GM21423 (cell line): ENCODE measurements around the gene PLCG1.

ENCODE experiments used
- ATAC-seq: cut with Tn5 transposase; IDR thresholded peaks from one replicate; pipeline ENCODE4 v1.9.1; 2021; ENCODE audit warnings: mild to moderate bottlenecking, moderate library complexity; ENCODE audit not compliant: unreplicated experiment

PLCG1 gene

DNA sequence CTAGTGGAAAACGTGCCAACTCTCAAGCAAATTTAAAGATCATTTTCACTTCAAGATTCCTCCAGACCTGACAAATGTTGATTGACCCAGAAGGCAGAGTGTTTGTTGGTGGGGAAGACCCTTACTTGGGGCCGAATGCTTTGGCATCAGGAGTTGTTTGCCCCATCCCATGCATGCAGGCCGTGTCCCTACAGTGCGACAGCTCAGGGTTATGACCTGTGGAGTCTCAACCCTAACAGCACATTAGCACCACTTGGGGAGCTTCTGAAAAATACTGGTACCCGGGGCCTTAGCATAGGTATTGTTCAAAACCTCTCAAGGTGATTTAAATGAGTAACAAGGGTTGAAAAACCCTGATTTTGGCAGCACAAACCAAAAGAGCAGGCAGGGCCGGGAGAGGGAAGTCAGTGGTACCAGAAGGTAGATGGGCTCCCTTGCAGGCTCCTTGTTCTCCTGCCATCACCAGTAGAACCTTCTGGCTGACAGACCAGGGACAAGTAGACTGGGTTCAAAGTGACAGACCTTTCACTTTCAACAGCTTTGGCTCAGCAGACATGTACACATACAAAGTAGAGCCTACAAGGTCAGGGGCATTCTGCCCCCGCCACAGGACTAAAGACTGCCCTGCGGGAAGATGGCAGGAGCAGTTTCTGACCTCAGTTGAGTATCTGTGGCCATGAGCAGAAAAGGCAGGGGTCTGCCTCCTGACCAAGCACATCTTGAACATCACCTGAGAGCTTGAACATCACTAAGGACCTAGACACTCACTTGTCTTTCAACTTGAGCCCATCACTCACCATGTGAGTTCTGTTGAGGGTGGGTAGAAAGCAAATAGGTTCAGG is 39.6 kb downstream of the PLCG1 start:
- ATAC-seq = no peak

DNA sequence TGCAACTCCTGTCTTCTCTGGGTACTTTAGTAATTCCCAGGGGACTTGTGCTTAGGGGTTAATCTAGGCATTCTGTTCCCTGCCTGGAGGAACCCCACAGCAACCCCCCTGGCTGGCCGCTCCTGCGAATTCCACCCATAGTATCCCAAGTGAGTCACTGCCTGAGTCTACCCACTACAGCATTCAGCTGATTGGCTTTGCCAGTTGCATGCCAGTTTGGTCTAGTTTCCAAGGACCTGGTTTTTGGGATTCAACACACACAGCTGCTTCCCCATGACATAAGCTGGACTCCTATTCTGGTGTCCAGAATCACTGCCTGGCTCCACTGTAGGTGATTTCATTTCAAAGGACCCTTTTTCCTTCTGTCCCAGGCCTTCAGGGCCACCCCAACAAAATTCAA is 40.3 kb downstream of the PLCG1 start:
- no peak for ATAC-seq

DNA sequence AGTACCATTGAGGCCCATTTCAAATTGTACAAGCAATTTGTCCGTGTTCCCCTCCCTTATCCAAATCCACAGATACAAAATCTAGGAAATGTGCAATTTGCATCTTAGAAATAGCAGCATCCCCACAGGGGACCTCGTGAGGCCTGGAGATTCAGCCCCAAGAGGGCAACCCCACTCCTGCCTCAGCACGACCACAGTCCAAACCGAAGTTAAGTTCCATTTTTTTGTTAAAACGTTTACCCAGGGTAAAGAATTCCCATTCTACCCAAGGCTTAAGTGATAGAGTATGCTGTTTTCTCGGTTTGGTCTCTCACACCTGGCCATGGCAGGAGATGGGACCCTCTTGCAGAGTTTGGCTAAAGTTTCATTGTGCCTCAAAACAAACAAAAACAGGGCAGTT is 41.2 kb downstream of the PLCG1 start:
- ATAC-seq = no peak

DNA sequence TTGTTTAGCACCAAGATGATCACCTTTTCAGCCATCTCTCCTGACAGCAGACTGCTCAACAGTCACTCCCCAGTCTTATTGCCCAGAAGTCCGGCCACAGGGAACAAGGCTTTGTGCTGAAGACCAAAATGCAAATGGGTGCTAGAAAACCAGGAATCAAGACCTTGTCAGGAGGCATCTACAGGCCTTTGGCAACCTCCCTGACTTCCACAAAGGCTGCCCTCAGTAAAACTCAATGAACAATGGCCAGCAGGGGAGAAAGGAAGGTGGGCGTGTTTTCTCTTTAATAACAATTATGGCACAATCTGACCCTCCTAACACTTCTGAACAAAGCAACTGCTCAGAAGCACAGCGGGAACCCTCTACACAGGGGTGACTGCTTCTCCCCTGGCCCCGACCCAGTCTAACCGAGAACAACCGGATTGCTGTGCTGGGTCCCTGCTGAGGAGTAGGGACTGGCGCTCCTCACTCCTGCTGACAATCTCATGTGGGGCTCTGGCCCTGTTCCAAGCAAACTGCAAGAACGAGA is 41.6 kb downstream of the PLCG1 start:
- ATAC-seq = no peak

DNA sequence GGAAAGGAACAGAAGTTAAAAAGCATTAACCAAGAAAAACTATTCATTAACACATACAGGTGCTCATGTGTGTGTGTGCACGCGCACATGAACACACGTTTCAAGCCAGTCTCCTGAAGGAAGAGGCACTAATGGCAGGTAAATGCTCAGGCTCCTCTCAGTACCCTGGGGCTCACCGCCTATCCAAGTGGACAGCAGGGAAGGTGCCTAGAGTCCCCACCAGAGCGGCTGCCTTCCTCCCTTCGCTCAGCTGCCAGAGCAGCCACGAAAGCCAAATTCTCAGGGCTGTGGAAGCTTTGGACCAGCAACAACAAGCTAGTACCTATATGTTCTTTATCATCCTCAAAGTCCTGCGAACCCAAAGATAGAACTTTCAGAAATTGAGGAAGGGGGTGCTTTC is 42.6 kb downstream of the PLCG1 start:
- ATAC-seq = no peak

DNA sequence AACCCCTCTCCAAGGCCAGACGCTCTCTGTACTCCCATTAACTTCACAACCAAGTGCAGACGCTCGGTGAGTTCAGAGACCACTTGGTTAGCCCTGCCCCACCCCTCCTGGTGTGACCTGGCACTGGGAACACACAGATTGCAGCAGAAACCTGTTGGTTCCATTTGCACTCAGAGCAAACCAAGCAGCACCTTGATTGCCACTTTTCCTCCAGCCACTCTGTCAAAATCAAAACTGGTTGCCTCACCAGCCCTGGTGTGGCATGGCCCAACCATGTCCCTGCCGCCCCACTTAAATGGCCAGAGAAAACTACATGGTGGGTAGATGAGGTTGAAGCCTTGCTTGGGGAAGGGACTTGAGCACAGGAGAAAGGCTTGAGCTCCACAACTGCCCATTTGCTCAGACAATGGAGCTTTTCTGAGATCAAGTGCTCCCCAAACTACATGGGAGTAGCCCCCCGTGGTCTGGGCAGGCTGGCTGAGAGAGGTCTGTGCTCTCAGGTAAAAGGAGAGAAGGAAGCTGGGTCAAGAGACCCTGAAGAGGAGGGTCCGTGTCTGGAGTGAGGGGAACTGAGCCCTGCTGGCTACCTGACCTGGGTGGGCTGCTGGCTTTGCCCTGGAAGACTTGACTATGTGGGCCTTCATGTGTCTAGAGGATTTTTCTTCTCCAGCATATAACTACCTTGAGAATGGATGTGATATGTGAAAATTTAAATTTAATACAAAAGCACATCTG is 43.4 kb downstream of the PLCG1 start:
- ATAC-seq = no peak

DNA sequence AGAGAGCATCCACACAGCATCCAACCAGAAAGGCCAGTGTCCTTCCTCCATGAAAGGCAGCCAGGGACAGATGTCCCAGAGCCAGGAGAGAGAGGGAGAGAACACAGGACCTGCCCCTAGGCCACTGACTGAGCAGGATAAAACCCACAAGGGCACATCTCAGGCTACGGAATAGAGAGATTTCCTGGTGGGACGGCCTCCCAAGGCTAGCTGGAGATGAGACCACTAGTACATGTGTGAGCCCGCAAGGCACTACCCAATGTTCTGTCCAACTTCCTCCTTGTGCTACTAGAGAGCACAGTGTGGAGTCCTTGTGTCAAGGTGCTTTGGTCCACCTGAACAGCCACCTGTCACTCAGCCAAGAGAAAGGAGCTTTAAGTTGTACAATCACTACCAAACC is 44.2 kb downstream of the PLCG1 start:
- no peak for ATAC-seq

DNA sequence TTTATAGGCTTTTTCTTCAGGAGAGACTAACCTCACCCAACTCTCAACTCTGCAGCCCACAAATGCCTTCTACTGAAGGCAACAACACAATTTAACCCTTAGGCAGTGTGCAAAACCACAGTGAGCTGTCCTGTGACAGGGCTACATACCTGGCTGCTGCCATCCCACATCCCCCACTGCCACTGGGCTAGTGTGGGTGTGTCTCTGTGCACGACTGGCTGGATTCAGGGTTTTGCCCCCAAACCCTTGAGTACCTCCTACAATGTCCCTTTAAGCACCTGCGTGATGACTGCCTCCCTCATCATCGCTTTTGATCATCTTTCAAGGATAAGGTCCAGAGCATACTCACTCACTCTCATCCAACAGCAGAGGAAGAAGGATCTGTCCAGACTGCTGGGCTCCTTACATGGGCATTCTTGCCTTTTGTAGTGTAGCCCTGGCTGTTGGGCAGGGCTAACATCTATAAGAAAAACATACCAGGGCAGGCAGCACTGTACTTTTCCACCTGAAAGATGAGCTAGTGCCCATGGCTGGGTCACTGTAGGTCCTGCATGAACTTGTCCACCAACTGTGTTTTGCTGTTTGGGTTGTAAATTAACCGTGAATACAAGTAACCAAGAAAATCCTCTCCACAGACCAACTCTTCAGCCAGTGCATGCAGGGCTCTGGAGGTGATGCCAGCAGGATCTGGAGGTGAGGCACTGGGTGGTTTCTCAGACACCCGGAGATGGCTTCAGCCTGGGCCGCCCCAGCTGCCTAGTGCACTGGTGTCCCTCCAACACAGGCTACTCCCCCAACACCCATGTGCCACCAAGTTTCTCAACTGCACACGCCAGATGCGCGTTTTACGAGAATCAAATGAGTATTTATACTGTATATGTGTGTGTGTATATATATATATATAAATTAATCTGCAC is 45.2 kb downstream of the PLCG1 start:
- no peak for ATAC-seq

DNA sequence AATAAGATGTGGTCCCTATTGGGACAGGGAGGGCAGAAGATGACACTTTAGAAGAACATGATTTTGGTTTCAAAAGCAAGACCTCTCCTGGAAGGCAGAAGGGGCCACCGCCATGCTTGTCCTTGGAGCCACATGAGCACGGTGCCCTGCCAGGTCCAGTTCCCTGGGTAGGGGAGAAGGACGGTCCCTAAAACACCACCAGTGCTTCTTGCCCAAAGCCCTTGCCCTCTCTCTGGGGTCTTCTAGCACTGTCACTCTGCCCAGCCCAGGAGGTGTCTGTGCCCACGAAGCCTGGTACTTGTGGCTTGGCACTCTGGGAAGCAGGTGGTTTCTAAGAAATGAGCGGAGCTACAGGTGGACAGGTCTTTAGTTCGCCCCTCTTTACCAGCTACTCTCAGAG is 46.0 kb downstream of the PLCG1 start:
- no peak for ATAC-seq

DNA sequence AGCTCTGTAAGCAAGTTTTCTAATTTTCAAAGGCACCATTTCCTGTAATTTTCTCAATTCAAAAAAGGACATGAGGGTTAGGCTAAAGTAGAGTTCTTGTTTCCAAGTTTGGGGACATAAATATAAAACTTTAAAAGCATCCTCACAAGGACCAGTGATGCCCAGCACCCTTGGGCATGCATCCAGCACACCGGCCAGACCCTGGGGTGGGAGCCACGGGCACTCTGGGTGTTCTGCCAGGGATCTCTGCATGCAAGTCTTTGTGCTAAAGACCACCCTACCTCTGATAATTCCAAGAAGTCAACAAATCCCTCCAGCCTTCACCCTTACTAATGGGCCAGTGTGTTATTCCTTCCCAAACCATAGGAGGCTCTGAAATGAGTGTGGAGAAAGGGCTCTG is 46.5 kb downstream of the PLCG1 start:
- ATAC-seq = no peak

DNA sequence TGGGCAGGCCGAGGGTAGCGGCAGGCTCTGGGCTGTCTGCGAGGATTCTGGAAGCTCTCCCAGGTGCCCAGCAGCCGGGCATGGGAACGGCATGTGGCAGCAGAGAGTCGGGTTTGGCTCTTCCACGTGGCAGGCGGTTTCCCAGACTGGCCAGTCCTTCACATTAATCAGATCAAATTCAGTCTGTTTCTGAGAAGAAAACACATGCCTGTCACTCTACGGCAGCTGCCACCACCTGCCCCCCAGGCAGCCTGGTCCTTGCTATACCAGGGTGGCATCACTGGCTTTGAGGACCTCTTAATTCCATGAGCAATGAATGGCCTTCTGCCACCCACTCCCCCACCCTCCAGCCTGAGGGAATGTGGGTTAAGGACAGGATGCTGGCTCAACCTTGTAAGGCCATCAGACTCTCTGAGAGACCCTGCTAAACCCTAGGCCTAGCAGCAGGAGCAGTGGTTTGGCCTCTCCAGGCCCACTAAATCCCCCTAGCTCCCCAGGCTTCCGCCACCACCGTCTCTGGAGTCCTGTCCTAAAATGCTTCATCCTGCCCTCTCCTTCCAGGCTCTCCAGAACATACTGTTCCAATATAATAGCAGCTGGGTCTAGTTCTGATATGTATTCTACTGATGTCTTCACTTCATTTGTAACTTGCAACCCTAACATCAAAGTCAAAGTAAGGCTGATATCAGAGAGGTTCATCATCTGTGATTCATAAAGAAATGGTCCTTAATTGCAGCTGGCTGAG is 47.8 kb downstream of the PLCG1 start:
- ATAC-seq = no peak

DNA sequence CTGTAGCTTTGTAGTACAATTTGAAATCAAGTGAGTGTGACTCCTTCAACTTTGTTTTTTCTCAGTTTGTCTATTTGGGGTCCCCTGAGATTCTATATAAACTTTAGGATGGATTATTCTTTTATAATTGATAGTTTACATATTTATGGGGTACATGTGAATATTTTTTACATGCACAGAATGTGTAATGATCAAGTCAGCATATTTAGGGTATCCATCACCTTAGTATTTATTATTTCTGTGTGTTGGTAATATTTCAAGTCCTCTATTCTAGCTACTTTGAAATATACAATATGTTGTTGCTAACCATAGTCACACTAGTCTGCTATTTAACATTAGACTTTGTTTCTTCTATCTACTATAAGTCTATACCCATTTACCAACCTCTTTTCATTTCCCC is 50.3 kb downstream of the PLCG1 start:
- ATAC-seq = no peak

DNA sequence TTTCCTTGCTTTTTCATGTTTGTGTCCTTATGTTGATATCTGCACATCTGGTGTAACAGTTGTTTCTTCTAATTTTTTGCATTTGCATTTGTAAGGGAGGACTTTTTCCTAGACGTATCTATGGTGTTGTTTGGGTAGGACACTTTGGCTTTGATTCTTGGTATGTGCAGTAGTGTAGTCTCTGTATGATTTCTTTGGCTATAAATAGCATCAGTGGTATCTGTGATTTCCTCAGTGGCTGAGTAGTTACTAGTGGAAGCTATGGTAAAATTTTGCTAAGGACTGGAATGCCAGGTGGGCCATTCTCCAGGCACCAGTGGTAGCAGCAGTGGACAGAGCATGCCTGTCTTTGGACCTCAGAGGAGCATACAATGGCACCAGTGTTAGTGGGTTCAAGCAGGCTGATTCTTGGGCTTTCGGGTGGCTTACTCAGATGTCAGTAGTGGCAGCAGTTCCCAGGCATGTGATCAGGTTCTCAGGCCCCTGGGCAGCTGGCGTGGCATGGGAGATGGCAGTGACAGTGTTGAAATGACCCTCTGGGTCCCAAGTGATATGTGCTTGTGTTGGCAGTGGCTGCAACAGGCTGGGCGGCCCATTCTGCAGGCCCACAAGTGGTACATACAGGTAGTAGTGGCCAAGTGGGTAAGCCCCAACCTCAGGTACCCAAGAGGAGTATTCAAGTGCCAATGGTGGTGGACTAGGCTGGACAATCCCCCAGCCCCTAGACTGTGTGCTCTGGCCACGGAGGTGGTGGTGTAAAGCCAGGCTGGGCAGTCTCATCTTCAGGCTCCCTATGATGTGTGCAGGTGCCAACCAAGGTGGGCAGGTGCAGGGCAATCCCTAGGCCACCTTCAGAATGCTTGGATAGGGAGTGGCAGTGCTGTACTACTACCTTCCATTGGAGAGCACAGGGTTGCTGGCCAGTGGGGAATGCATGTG is 54.5 kb downstream of the PLCG1 start:
- no peak for ATAC-seq

DNA sequence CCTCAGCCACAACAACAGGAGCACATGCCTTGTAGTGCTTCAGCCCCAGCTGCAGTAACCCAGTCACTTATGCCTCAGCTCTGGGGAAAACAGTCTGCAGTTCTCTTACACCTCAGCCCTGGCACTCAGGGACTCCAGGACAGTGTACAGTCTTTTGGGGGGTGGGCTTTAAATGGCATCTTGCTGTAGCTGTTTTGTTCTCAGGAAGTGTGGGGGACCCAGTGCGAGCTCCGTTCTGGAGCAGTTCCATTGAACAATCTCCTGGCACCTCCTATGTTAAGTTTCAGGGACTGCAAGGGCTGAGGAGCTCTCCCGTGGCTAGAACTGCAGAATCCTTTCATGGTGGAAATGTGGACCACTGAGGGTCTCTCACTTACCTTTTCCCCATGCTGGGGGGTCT is 55.2 kb downstream of the PLCG1 start:
- ATAC-seq = no peak

DNA sequence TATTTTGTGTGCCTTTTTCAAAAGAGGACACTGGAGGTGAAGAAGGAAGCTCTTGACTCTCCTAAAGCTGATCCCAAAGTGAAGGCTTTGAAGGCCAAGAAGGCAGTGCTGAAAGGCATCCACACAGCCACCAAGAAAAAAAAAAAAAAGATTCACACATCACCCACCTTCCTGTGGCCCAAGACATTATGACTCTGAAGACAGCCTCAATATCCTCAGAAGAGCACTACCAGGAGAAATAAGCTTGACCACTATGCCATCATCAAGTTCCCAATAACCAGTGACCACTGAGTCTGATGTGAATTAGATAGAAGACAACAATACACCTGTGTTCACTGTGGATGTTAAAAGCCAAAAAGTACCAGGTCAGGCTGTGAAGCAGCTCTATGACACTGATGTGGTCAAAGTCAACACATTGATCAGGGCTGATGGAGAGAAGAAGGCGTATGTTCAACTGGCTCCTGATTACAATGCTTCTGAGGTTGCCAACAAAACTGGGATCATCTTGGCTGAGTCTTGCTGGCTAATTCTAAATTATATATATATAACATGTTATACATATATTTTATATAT is 59.4 kb downstream of the PLCG1 start:
- no peak for ATAC-seq

DNA sequence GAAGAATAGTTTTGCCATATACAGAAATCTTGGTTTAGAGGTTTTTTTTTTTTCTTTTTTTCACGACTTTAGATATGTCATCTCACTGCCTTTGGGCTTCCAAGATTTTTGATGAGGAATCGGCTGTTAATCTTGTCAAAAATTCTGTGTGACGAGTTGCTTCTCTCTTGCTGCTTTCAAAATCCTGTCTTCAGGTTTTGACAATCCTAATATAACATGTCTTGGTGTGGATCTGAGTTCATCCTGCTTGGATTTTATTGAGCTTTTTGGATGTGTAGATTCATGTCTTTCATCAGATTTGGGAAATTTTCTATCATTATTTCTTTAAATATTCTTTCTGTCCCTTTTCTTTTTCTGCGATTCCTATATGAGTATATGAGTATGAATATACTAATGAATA is 61.1 kb downstream of the PLCG1 start:
- no peak for ATAC-seq

DNA sequence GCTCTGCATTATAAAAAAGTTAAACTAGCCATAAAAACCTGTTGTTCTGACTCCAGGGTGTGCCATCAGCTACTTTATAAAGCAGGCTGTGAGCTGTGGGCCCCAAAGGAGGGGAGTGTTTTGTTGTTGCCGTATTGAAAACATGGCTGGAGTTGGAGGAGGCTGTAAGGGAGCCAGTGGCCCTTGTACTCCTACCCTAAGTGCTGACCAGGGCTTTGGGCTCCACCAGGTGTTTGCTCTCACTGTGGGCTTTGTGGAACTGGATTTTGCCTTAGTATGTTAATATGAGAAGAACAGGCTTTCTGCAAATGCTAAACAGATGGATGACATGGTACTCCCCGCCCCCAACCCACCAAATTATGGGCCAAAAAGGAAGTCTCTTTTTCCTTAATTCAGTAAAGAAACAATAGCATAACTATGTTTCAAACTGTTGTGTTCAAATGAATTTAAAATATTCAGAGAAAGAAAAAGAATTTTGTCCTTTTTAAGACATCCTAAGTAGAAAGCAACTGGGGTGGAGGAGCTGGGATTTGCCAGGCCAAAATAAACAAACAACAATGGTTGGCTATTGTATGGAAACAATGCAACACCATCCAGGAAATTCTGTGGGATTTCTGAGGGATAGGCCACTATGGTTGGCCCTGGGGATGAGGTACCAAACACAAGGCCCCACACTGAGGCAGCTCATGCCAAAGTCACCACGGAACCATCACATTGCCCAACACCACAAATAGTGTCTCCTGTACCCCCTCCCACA is 63.3 kb downstream of the PLCG1 start:
- ATAC-seq = no peak

DNA sequence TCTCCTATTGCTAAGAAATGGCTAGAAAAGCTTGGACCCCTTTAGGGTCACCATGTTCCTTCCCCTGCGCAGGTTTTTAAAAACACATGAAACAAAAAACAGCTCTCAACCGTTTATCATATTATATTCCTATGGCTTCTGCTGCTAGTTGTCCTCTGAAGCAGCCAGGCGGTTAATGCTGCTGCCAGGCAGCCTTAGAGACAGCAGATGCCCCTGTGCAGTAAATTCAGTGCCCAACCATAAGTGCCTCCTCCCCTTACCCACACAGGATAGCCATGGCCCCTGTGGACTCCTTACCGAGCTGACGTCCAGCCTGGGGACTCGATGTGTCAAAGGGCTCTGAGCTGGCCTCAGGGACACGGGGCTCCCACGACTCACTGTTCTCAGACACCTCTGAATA is 64.4 kb downstream of the PLCG1 start:
- ATAC-seq = no peak
